Measurements from ENCODE around the gene NFKBIB. TPM values are rescaled to one million over a fixed set of nuclear protein-coding genes. Genes with fewer than 3 reads are reported as not detected.

Gene NFKBIB
- total and polyA plus RNA-seq, 2 of the 8 experiments (the other 6 are each of a cell fraction or from before 2014, with no cell fraction given), result 37.3 to 44.1 TPM

DNA sequence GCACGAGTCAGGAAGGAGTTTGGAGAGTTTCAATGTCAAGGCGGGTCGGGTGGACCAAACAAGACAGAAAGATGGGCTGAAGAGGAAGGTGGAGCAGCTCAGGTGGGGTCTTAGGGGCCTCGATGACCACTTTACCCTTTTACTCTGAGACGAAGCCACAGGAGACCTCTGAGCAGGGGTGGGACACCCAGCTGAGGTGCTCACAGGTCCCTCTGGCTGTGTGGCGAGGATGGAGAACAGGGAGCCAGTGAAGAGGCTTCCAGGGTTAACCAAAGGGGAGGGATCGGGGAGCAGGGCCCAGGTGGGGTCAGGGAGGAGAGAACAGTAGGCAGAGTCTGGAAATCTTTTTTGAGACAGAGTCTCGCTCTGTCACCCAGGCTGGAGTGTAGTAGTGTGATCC, 14.2 kb downstream of the NFKBIB start:
- WGBS, 2 experiments (ENCODE audit: extremely low coverage in 1 of 2, insufficient coverage in 1 of 2, insufficient read length in 1 of 2, insufficient replicate concordance in 2 of 2, low coverage in 1 of 2, low lambda C conversion rate in 2 of 2, missing lambda C conversion rate in 1 of 2), result 81% methylated on average over 7 of the region's 8 CpGs; no CpG with 5 or more reads in 1 of the 2 experiments
- Histone ChIP-seq H3K56ac (replicated peaks; ENCODE audit: insufficient read length, low read depth, low read length) (no peak overlapping the region), H2AFZ (ENCODE audit: low read length) (no peak overlapping the region), H2BK5ac (ENCODE audit: low read depth, low read length) (no peak overlapping the region), H4K5ac (ENCODE audit: insufficient read length, low read depth, low read length) (no peak overlapping the region), H3K79me1 (ENCODE audit: low read depth, low read length) (no peaks in the 10 kb centered on the region), H3K23ac (ENCODE audit: insufficient read length) (no peak overlapping the region), H3K36me3 (ENCODE audit: control insufficient read depth in 2 of 4, insufficient read depth in 4 of 4, low read length in 3 of 4) (peaks cover 0 to 6% (median under 1%) of the 10 kb centered on the region in 4 experiments; a peak in 3 of 8 replicates), H3K4ac (replicated peaks; ENCODE audit: insufficient read length, low read depth, low read length) (no peak overlapping the region), H3K14ac (ENCODE audit: insufficient read length) (no peak overlapping the region), H4K8ac (ENCODE audit: extremely low read depth, insufficient read depth, low read length) (no peak overlapping the region), H4K91ac (replicated peaks; ENCODE audit: insufficient read length, low read length) (no peak overlapping the region), H2BK20ac (ENCODE audit: low read length) (no peak overlapping the region), H4K20me1 (replicated peaks in 1 of 2; ENCODE audit: control insufficient read depth in 1 of 2, insufficient read depth in 2 of 2, low read length in 2 of 2) (peaks cover 0 to 5% of the 10 kb centered on the region in 2 experiments), H3K27ac (ENCODE audit: low read depth, low read length) (no peak overlapping the region), H3K23me2 (ENCODE audit: low read depth, low read length) (no peaks in the 10 kb centered on the region; the same call in 1 of the 2 replicates), H3K9me3 (ENCODE audit: insufficient read depth in 2 of 2, low read depth in 1 of 2, low read length in 1 of 2) (no peaks in the 10 kb centered on the region), H3K4me2 (ENCODE audit: insufficient read depth in 1 of 2, low read depth in 2 of 2, low read length in 2 of 2) (no peak overlapping the region), H2BK12ac (ENCODE audit: low read depth, low read length) (no peak overlapping the region), H3K9ac (replicated peaks in 1 of 4; ENCODE audit: extremely low read depth in 1 of 4, low read depth in 3 of 4, low read length in 3 of 4) (no peak overlapping the region), H3K27me3 (replicated peaks in 1 of 4; ENCODE audit: control insufficient read depth in 3 of 4, extremely low read depth in 1 of 4, insufficient read depth in 3 of 4, low read length in 3 of 4) (no peaks in the 10 kb centered on the region; a peak in 1 of 7 replicates), H3K18ac (ENCODE audit: extremely low read depth, low read length) (no peak overlapping the region), H2AK5ac (ENCODE audit: low read depth, low read length) (no peak overlapping the region), H3K4me1 (replicated peaks in 1 of 4; ENCODE audit: control insufficient read depth in 3 of 4, insufficient read depth in 4 of 4, low read length in 3 of 4) (peaks cover 0 to 4% (median under 1%) of the 10 kb centered on the region in 4 experiments; a peak in 3 of 7 replicates), H2BK15ac (ENCODE audit: low read length) (no peak overlapping the region), H3K79me2 (ENCODE audit: control insufficient read depth in 1 of 2, insufficient read depth in 2 of 2, low read length in 2 of 2) (no peaks in the 10 kb centered on the region), H2BK120ac (replicated peaks; ENCODE audit: low read depth, low read length) (no peak overlapping the region), H3K4me3 (ENCODE audit: extremely low read depth in 1 of 4, insufficient read depth in 2 of 4, low read depth in 3 of 4, low read length in 4 of 4) (no peak overlapping the region)
- FAIRE-seq (no peak), DNase-seq (ENCODE audit: low read depth in 1 of 2, low spot score in 2 of 2) (no peak)
- ChIA-PET POLR2A (ENCODE audit: partially characterized antibody) (interaction anchor here (0.6 to 6.7 kb wide), 8 partner anchors 8 to 279 kb away, joined by 3 to 36 read pairs (median 5); partner anchors contain the start of genes MRPS12, NFKBIB and SARS2), CTCF (ENCODE audit: partially characterized antibody) (interaction anchor here (0.5 to 3.6 kb wide), 3 partner anchors 12 to 527 kb away, joined by 3 to 16 read pairs (median 3); partner anchors contain the start of genes MRPS12 and SARS2)
- TF ChIP-seq RNF2 (IDR thresholded peaks at IDR 0.05; ENCODE audit: borderline replicate concordance, low read depth, low read length, missing control alignments, poor library complexity, severe bottlenecking), result no peak
- TF ChIP-seq SP2 (IDR thresholded peaks at IDR 0.05; ENCODE audit: low read length), result no peak
- no peak for TF ChIP-seq RBBP5 (IDR thresholded peaks at IDR 0.05; ENCODE audit: borderline replicate concordance, low read depth, low read length)
- TF ChIP-seq EGR1 (IDR thresholded peaks at IDR 0.05; ENCODE audit: borderline replicate concordance, low read depth, low read length), result no peak

All from H1 (cell line).